H1 (cell line): ENCODE measurements around the gene F5. TPM values are rescaled to one million over a fixed set of nuclear protein-coding genes. Genes with fewer than 3 reads are reported as not detected.

Experiments used
- CTCF ChIA-PET: fragments of 300-600 bp; sonication (Branson Sonifier 250); formaldehyde crosslinking; loops from one replicate; lab custom pipeline; 2021; ENCODE audit not compliant: partially characterized antibody; lab: Charles Lee
- POLR2A ChIA-PET: fragments of 300-600 bp; sonication (Branson Sonifier 250); formaldehyde crosslinking; loops from one replicate; lab custom pipeline; 2021; ENCODE audit warnings: inconsistent platforms; ENCODE audit not compliant: partially characterized antibody; lab: Charles Lee
- DNase-seq, 2 experiments: peaks; one replicate each; pipeline versions ENCODE4 v3.0.0 to v3.0.0-alpha.2; 2010 to 2022; ENCODE audit warnings: low spot score in 2 of 2, low read depth in 1 of 2, mixed read lengths in 1 of 2
- FAIRE-seq: peaks from 2 replicates; lab custom pipeline; 2011; peaks lifted over from hg19 to GRCh38; lab: Jason Lieb, UNC
- H2AFZ ChIP-seq: 2 replicates; pipeline ENCODE4 v1.8.1; 2012; ENCODE audit warnings: low read length, inconsistent platforms
- H2AK5ac ChIP-seq: 2 replicates; pipeline ENCODE4 v1.6.1; 2013; ENCODE audit warnings: low read depth, low read length
- H2BK120ac ChIP-seq: replicated peaks from 2 replicates; pipeline ENCODE3; 2013; ENCODE audit warnings: low read depth, low read length, inconsistent platforms
- H2BK12ac ChIP-seq: 2 replicates; pipeline ENCODE4 v1.6.1; 2013; ENCODE audit warnings: low read depth, low read length
- H2BK15ac ChIP-seq: 2 replicates; pipeline ENCODE4 v1.6.1; 2013; ENCODE audit warnings: low read length
- H2BK20ac ChIP-seq: 2 replicates; pipeline ENCODE4 v1.6.1; 2013; ENCODE audit warnings: low read length
- H2BK5ac ChIP-seq: 2 replicates; pipeline ENCODE4 v1.6.1; 2013; ENCODE audit warnings: low read depth, low read length
- H3K14ac ChIP-seq: 2 replicates; pipeline ENCODE4 v1.6.1; 2013; ENCODE audit warnings: inconsistent platforms; ENCODE audit not compliant: insufficient read length
- H3K18ac ChIP-seq: 2 replicates; pipeline ENCODE4 v1.6.1; 2013; ENCODE audit warnings: low read length; ENCODE audit errors: extremely low read depth
- H3K23ac ChIP-seq: 2 replicates; pipeline ENCODE4 v1.6.1; 2013; ENCODE audit warnings: inconsistent platforms; ENCODE audit not compliant: insufficient read length
- H3K23me2 ChIP-seq: 2 replicates; pipeline ENCODE4 v1.6.1; 2013; ENCODE audit warnings: low read depth, low read length
- H3K27ac ChIP-seq: 2 replicates; pipeline ENCODE4 v1.6.1; 2011; ENCODE audit warnings: low read depth, low read length, inconsistent platforms
- H3K27me3 ChIP-seq, 4 experiments: replicated peaks in 1 of 4; 1 replicate in 1 of 4; 2 replicates in 3 of 4; pipeline versions ENCODE4 v1.6.1 to v1.8.1; 2011 to 2013; ENCODE audit warnings: low read length in 3 of 4, mild to moderate bottlenecking in 3 of 4, inconsistent platforms in 2 of 4, mixed read lengths in 2 of 4, moderate library complexity in 1 of 4; ENCODE audit not compliant: control insufficient read depth in 3 of 4, insufficient read depth in 3 of 4; ENCODE audit errors: extremely low read depth in 1 of 4
- H3K36me3 ChIP-seq, 4 experiments: 2 replicates each; pipeline versions ENCODE4 v1.6.1 to v1.8.1; 2011 to 2013; ENCODE audit warnings: mild to moderate bottlenecking in 4 of 4, low read length in 3 of 4, moderate library complexity in 2 of 4, control low read depth in 1 of 4, inconsistent platforms in 1 of 4; ENCODE audit not compliant: insufficient read depth in 4 of 4, control insufficient read depth in 2 of 4
- H3K4ac ChIP-seq: replicated peaks from 2 replicates; pipeline ENCODE3; 2013; ENCODE audit warnings: low read length, low read depth, mixed read lengths, inconsistent platforms; ENCODE audit not compliant: insufficient read length
- H3K4me1 ChIP-seq, 4 experiments: replicated peaks in 1 of 4; 1 replicate in 1 of 4; 2 replicates in 3 of 4; pipeline versions ENCODE4 v1.6.1 to v1.8.1; 2011 to 2013; ENCODE audit warnings: low read length in 3 of 4, inconsistent platforms in 2 of 4, mixed read lengths in 1 of 4; ENCODE audit not compliant: insufficient read depth in 4 of 4, control insufficient read depth in 3 of 4
- H3K4me2 ChIP-seq, 2 experiments: 2 replicates each; pipeline versions ENCODE4 v1.6.1 to v1.8.1; 2011 to 2013; ENCODE audit warnings: low read depth in 2 of 2, low read length in 2 of 2, control low read depth in 1 of 2, inconsistent platforms in 1 of 2, mild to moderate bottlenecking in 1 of 2; ENCODE audit not compliant: insufficient read depth in 1 of 2
- H3K4me3 ChIP-seq, 4 experiments: fragments of 200-600, 300-600 bp in 1 of 4; sonication (generic), shearing (Covaris generic), sonication (Bioruptor Twin) in 1 of 4; 2 replicates each; pipeline versions ENCODE4 v1.5.1 to v1.8.1; 2011 to 2016; ENCODE audit warnings: low read length in 4 of 4, low read depth in 3 of 4, control low read depth in 2 of 4, inconsistent platforms in 2 of 4, mild to moderate bottlenecking in 2 of 4, mixed read lengths in 1 of 4, moderate library complexity in 1 of 4; ENCODE audit not compliant: insufficient read depth in 2 of 4; ENCODE audit errors: extremely low read depth in 1 of 4
- H3K56ac ChIP-seq: replicated peaks from 2 replicates; pipeline ENCODE3; 2013; ENCODE audit warnings: low read depth, mild to moderate bottlenecking, mixed read lengths, low read length, inconsistent platforms; ENCODE audit not compliant: insufficient read length
- H3K79me1 ChIP-seq: 2 replicates; pipeline ENCODE4 v1.6.1; 2013; ENCODE audit warnings: low read depth, low read length, control low read depth
- H3K79me2 ChIP-seq, 2 experiments: 2 replicates each; pipeline versions ENCODE4 v1.6.1 to v1.8.1; 2012 to 2013; ENCODE audit warnings: low read length in 2 of 2, mild to moderate bottlenecking in 2 of 2, inconsistent platforms in 1 of 2; ENCODE audit not compliant: insufficient read depth in 2 of 2, control insufficient read depth in 1 of 2
- H3K9ac ChIP-seq, 4 experiments: replicated peaks in 1 of 4; 1 replicate in 1 of 4; 2 replicates in 3 of 4; pipeline versions ENCODE4 v1.6.1 to v1.8.1; 2011 to 2013; ENCODE audit warnings: low read depth in 3 of 4, low read length in 3 of 4, control low read depth in 2 of 4, mild to moderate bottlenecking in 2 of 4, moderate library complexity in 2 of 4, inconsistent platforms in 1 of 4; ENCODE audit errors: extremely low read depth in 1 of 4
- H3K9me3 ChIP-seq, 2 experiments: 2 replicates each; pipeline versions ENCODE4 v1.6.1 to v1.8.1; 2012 to 2013; ENCODE audit warnings: mild to moderate bottlenecking in 2 of 2, moderate library complexity in 2 of 2, control low read depth in 1 of 2, inconsistent platforms in 1 of 2, low read depth in 1 of 2, low read length in 1 of 2, mixed read lengths in 1 of 2; ENCODE audit not compliant: insufficient read depth in 2 of 2
- H4K20me1 ChIP-seq, 2 experiments: replicated peaks in 1 of 2; 2 replicates each; pipeline versions ENCODE3 to v1.8.1; 2011 to 2013; ENCODE audit warnings: inconsistent platforms in 2 of 2, low read length in 2 of 2, mild to moderate bottlenecking in 1 of 2; ENCODE audit not compliant: insufficient read depth in 2 of 2, control insufficient read depth in 1 of 2
- H4K5ac ChIP-seq: 2 replicates; pipeline ENCODE4 v1.6.1; 2013; ENCODE audit warnings: low read length, low read depth, mixed read lengths, inconsistent platforms; ENCODE audit not compliant: insufficient read length
- H4K8ac ChIP-seq: 2 replicates; pipeline ENCODE4 v1.8.0; 2013; ENCODE audit warnings: mild to moderate bottlenecking, moderate library complexity, low read length, inconsistent platforms; ENCODE audit not compliant: insufficient read depth; ENCODE audit errors: extremely low read depth
- H4K91ac ChIP-seq: replicated peaks from 2 replicates; pipeline ENCODE3; 2013; ENCODE audit warnings: low read length, mixed read lengths, inconsistent platforms; ENCODE audit not compliant: insufficient read length
- CEBPB ChIP-seq: IDR thresholded peaks from 2 replicates; pipeline ENCODE4 v1.6.1; 2012; ENCODE audit warnings: low read depth, low read length
- CHD1 ChIP-seq: IDR thresholded peaks from 2 replicates; pipeline ENCODE4 v1.6.1; 2012; ENCODE audit warnings: low read depth, low read length, improper control_type of control experiment
- CHD2 ChIP-seq: IDR thresholded peaks from 2 replicates; pipeline ENCODE4 v1.6.1; 2012; ENCODE audit warnings: low read length, improper control_type of control experiment
- CTCF ChIP-seq, 3 experiments: IDR thresholded peaks; 1 replicate in 2 of 3; 2 replicates in 1 of 3; pipeline versions ENCODE4 v1.5.1 to v1.6.1; 2011; ENCODE audit warnings: low read length in 3 of 3, mild to moderate bottlenecking in 3 of 3, inconsistent platforms in 2 of 3, low read depth in 1 of 3, moderate library complexity in 1 of 3; ENCODE audit not compliant: insufficient read depth in 1 of 3; ENCODE audit errors: control extremely low read depth in 1 of 3
- EP300 ChIP-seq, 2 experiments: IDR thresholded peaks; 1 replicate in 1 of 2; 2 replicates in 1 of 2; pipeline ENCODE4 v1.6.1; 2011 to 2012; ENCODE audit warnings: low read depth in 2 of 2, low read length in 2 of 2, mild to moderate bottlenecking in 2 of 2, borderline replicate concordance in 1 of 2, inconsistent platforms in 1 of 2, moderate library complexity in 1 of 2
- RAD21 ChIP-seq, 2 experiments: IDR thresholded peaks in 1 of 2; conservative IDR thresholded peaks in 1 of 2; 2 replicates each; pipeline ENCODE4 v1.6.1; 2011; ENCODE audit warnings: low read depth in 2 of 2, low read length in 2 of 2, improper control_type of control experiment in 1 of 2, inconsistent platforms in 1 of 2, mild to moderate bottlenecking in 1 of 2, moderate library complexity in 1 of 2
- RFX5 ChIP-seq: IDR thresholded peaks from 2 replicates; pipeline ENCODE4 v1.6.1; 2011; ENCODE audit warnings: low read depth, low read length, improper control_type of control experiment, borderline replicate concordance
- SIRT6 ChIP-seq: IDR thresholded peaks from one replicate; pipeline ENCODE4 v1.7.1; 2012; ENCODE audit warnings: low read length, inconsistent platforms
- SP1 ChIP-seq: IDR thresholded peaks from 2 replicates; pipeline ENCODE4 v1.6.1; 2011; ENCODE audit warnings: low read depth, low read length
- TAF7 ChIP-seq: optimal IDR thresholded peaks from 2 replicates; pipeline ENCODE3; 2011; ENCODE audit warnings: low read depth, mild to moderate bottlenecking, inconsistent platforms, low read length, moderate library complexity, borderline replicate concordance
- TEAD4 ChIP-seq: IDR thresholded peaks from 2 replicates; pipeline ENCODE4 v1.6.1; 2012; ENCODE audit warnings: low read depth, low read length, inconsistent platforms, mixed read lengths
- ZNF274 ChIP-seq: IDR thresholded peaks from 2 replicates; pipeline ENCODE4 v1.7.0; 2012; ENCODE audit warnings: low read length, borderline replicate concordance; ENCODE audit errors: extremely low read depth
- WGBS, 2 experiments: shearing (Covaris generic) in 1 of 2; methylation state at CpG; one replicate each; pipeline versions ENCODE4 v1.1.6 to v1.1.7; 2013 to 2015; ENCODE audit warnings: low lambda C conversion rate in 2 of 2, mixed read lengths in 2 of 2, inconsistent platforms in 1 of 2, low coverage in 1 of 2, missing lambda C conversion rate in 1 of 2; ENCODE audit not compliant: insufficient replicate concordance in 2 of 2, insufficient coverage in 1 of 2, insufficient read length in 1 of 2; ENCODE audit errors: extremely low coverage in 1 of 2, missing lambda C conversion rate in 1 of 2; 5-methylcytosine and 5-hydroxymethylcytosine counted together
- polyA plus RNA-seq, 7 experiments: library from polyadenylated mRNA; depleted of rRNA in 3 of 7; stranded (reverse) in 5 of 7; unstranded in 2 of 7; fragments of >200 nt in 5 of 7; fragments of 200-250 nt in 2 of 7; gene quantifications; 1 replicate in 5 of 7; 2 replicates in 1 of 7; 4 replicates in 1 of 7; pipeline versions ENCODE4 v1.2.1 to v1.2.3, GENCODE V29; 2011 to 2013; ENCODE audit warnings: missing spikeins in 2 of 7, mixed read lengths in 2 of 7
- total RNA-seq: library from RNA; stranded (reverse); fragmentation: NEBNext Ultra II Directional; extraction: Animal tissue kit (Norgen Biotek cat#: 25700); gene quantifications from 2 replicates; pipeline ENCODE4 v1.2.1, GENCODE V29; 2021

Gene F5
- total and polyA plus RNA-seq, 2 of the 8 experiments (the other 6 are each of a cell fraction or from before 2014, with no cell fraction given) = 0.04 to 0.06 TPM

- H2AK5ac ChIP-seq = no peak overlapping the region
- no peak overlapping the region for H2BK15ac ChIP-seq
- H4K20me1 ChIP-seq = no peaks in the 10 kb centered on the region
- H3K9me3 ChIP-seq = no peaks in the 10 kb centered on the region
- H2AFZ ChIP-seq = no peak overlapping the region
- H4K8ac ChIP-seq = no peak overlapping the region
- 90 to 100% methylated on average over 1 to 4 of the region's 4 CpGs for WGBS, 2 experiments
- no peak overlapping the region for H2BK20ac ChIP-seq
- H3K56ac ChIP-seq = no peak overlapping the region
- H3K4me2 ChIP-seq = no peak overlapping the region
- no peak overlapping the region for H3K4me3 ChIP-seq
- no peak overlapping the region for H3K18ac ChIP-seq
- no peak overlapping the region for H4K91ac ChIP-seq
- POLR2A ChIA-PET = no interaction called here
- no peak overlapping the region for H3K27ac ChIP-seq
- no peaks in the 10 kb centered on the region for H3K36me3 ChIP-seq
- H2BK120ac ChIP-seq = no peak overlapping the region
- H3K9ac ChIP-seq = no peak overlapping the region
- no peak overlapping the region for H3K4ac ChIP-seq
- H3K4me1 ChIP-seq = no peaks in the 10 kb centered on the region
- no peak overlapping the region for H4K5ac ChIP-seq
- no peak for FAIRE-seq
- no peak for DNase-seq
- H3K27me3 ChIP-seq = no peaks in the 10 kb centered on the region
- CTCF ChIA-PET = interaction anchor here (1.0 to 2.1 kb wide), 3 partner anchors 11 to 38 kb away, joined by 4 to 5 read pairs (median 4); no protein-coding TSS in a partner anchor
- H2BK12ac ChIP-seq = no peak overlapping the region
- no peak overlapping the region for H3K23ac ChIP-seq
- H2BK5ac ChIP-seq = no peak overlapping the region
- H3K23me2 ChIP-seq = no peaks in the 10 kb centered on the region
- H3K79me1 ChIP-seq = no peaks in the 10 kb centered on the region
- H3K79me2 ChIP-seq = no peaks in the 10 kb centered on the region
- H3K14ac ChIP-seq = no peak overlapping the region
- TF ChIP-seq SIRT6 (no peak), EP300 (IDR thresholded peaks at IDR 0.05; ENCODE audit: borderline replicate concordance in 1 of 2, low read depth in 2 of 2, low read length in 2 of 2) (no peak), RAD21 (IDR thresholded peaks at IDR 0.05 in 1 of 2, conservative IDR thresholded peaks at IDR 0.05 in 1 of 2; ENCODE audit: low read depth in 2 of 2, low read length in 2 of 2) (no peak), CHD1 (no peak), RFX5 (no peak), ZNF274 (no peak), CHD2 (no peak), SP1 (no peak), CEBPB (no peak), TAF7 (no peak), CTCF (IDR thresholded peaks at IDR 0.05; ENCODE audit: control extremely low read depth in 1 of 3, insufficient read depth in 1 of 3, low read depth in 1 of 3, low read length in 3 of 3) (no peak), TEAD4 (no peak)
Observed at GRCh38 chr1:169510060-169510459, 76.2 kb downstream of the F5 start.
